VCaP (cell line): Measurements from ENCODE around the gene CACNA2D1.

Source experiments
- H3K27ac ChIP-seq: fragments of 450-650 bp; 2 replicates; pipeline ENCODE4 v1.5.1; 2017
- TF ChIP-seq, protein P1 (sequence below): fragments of 450-650 bp; conservative IDR thresholded peaks from 2 replicates; pipeline ENCODE4 v1.5.1; 2017; ENCODE audit warnings: mild to moderate bottlenecking, moderate library complexity

CACNA2D1 gene

GRCh38 chr7:82339958-82340357 lies 103.6 kb downstream of the CACNA2D1 start:
- TF ChIP-seq, protein P1, sequence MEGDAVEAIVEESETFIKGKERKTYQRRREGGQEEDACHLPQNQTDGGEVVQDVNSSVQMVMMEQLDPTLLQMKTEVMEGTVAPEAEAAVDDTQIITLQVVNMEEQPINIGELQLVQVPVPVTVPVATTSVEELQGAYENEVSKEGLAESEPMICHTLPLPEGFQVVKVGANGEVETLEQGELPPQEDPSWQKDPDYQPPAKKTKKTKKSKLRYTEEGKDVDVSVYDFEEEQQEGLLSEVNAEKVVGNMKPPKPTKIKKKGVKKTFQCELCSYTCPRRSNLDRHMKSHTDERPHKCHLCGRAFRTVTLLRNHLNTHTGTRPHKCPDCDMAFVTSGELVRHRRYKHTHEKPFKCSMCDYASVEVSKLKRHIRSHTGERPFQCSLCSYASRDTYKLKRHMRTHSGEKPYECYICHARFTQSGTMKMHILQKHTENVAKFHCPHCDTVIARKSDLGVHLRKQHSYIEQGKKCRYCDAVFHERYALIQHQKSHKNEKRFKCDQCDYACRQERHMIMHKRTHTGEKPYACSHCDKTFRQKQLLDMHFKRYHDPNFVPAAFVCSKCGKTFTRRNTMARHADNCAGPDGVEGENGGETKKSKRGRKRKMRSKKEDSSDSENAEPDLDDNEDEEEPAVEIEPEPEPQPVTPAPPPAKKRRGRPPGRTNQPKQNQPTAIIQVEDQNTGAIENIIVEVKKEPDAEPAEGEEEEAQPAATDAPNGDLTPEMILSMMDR, result no peak

DNA sequence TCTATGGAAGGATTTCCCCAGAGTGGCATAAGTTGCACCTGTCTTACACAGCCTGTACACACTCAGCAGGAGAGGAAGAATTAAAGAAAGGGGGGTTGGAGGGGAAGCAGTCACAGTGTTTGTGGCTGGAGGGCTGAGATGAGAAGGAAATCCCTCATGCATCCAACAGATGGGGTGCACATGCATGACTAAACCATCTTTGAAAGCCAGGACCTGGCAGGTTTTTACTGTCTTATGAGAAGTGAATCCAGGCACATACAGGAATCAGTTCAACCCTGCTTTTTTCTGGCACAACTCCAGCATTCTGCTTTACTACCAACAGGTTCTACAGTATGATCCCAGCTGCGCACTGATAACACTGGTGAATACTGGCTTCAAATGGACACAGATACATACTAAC lies 107.7 kb downstream of the CACNA2D1 start:
- TF ChIP-seq, protein P1, result no peak
- peak overlapping the region; percentile 42 for H3K27ac ChIP-seq

More at GRCh38 chr7:82339958-82340357, 103.6 kb downstream of the CACNA2D1 start:
- H3K27ac ChIP-seq, result no peak overlapping the region

GRCh38 chr7:82335001-82335400 lies 108.6 kb downstream of the CACNA2D1 start:
- peak overlapping the region; percentile 42 for H3K27ac ChIP-seq
- TF ChIP-seq, protein P1, result no peak

DNA sequence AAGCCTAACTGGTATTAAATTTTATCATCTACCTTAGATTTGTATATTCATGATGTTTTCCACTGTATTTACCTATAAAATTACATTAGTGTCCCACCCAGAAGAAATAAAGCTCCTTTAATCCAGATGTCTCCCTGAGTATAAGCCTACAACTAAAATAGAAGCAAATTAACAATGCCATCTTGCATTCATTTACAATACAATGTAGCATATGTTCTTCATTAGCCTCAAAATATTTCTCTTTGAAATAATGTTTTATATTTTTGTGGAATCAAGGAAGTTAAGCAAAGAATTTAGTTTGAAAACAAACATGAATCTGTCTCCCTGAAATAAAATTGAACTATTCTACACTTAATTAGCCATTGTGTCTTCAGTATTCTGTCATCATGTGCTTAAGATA lies 112.3 kb downstream of the CACNA2D1 start:
- TF ChIP-seq, protein P1, result no peak
- no peak overlapping the region for H3K27ac ChIP-seq

- TF ChIP-seq, protein P1, result no peak
- H3K27ac ChIP-seq, result no peak overlapping the region
Measured at GRCh38 chr7:82330706-82331215, 112.8 kb downstream of the CACNA2D1 start.

- no peak overlapping the region for H3K27ac ChIP-seq
- TF ChIP-seq, protein P1, result no peak
Measured at GRCh38 chr7:82327898-82328297, 115.7 kb downstream of the CACNA2D1 start.

DNA sequence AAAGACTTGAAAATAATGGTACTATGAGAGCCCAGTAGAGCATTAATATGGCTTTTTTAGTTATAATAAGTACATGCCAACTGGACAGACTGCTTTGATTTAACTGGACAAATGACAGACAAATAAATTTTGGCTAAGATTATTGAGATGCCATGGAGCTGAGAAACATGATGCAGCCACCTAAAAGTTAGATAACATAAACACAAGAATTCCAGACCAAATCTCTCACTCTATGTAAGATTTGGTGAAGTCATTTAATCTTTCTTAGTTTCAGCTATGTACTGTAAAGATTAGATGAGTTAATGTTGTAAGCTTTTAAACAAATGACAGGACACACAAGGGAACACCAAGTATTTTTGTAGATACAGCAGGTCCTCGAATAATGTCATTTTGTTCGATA lies 118.2 kb downstream of the CACNA2D1 start:
- no peak overlapping the region for H3K27ac ChIP-seq
- TF ChIP-seq, protein P1, result no peak
